Measurements from ENCODE around the gene SLC2A3.
"Not testable (repeated sequence)": the region's sequence is repeated elsewhere in the genome, so short reads cannot be mapped to it uniquely, and the experiment has no call there.

DNA sequence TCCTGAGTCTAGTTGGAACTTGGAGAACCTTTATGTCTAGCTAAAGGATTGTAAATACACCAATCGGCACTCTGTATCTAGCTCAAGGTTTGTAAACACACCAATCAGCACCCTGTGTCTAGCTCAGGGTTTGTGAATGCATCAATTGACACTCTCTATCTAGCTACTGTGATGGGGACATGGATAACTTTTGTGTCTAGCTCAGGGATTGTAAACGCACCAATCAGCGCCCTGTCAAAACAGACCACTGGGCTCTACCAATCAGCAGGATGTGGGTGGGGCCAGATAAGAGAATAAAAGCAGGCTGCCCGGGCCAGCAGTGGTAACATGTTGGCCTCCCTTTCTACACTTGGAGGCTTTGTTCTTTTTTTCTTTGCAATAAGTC is 54.3 kb downstream of the SLC2A3 start:
- TF ChIP-seq CTCF (optimal IDR thresholded peaks at IDR 0.05 in 1 of 3, IDR thresholded peaks at IDR 0.05 in 1 of 3, conservative IDR thresholded peaks at IDR 0.05 in 1 of 3; ENCODE audit: extremely low read depth in 1 of 3, insufficient read depth in 2 of 3, low read length in 3 of 3); EZH2 (IDR thresholded peaks at IDR 0.05; ENCODE audit: low read length): not testable (repeated sequence)

All from keratinocyte (primary cell).